Stimulated activated CD8-positive, alpha-beta memory T cell treated with anti-CD3 and anti-CD28 coated beads, Interleukin-15, amount 100 ng/mL, for 24 hours (primary cell): ENCODE data around the gene PGBD1.

Experiments used
- DNase-seq: peaks from one replicate; pipeline ENCODE4 v3.0.0-alpha.2; 2020; ENCODE audit warnings: low read depth

The PGBD1 gene

GRCh38 chr6:28281288-28282064 is at the start of gene PGBD1:
TSS of gene PGBD1 (plus strand) at chr6:28281572. CDS start at chr6:28283814, 2,242 bp downstream.
- peak; percentile 22 for DNase-seq

- no peak for DNase-seq
Measured at GRCh38 chr6:28232785-28233184, 48.6 kb upstream of the PGBD1 start.

- DNase-seq = no peak
Measured at GRCh38 chr6:28235912-28236452, 45.4 kb upstream of the PGBD1 start.

GRCh38 chr6:28239636-28240035 is 41.7 kb upstream of the PGBD1 start:
- DNase-seq = no peak

- no peak for DNase-seq
Measured at GRCh38 chr6:28240471-28240870, 40.9 kb upstream of the PGBD1 start.

GRCh38 chr6:28243946-28244345 is 37.4 kb upstream of the PGBD1 start:
- DNase-seq = no peak

GRCh38 chr6:28245206-28245941 is 36.0 kb upstream of the PGBD1 start:
- no peak for DNase-seq

- DNase-seq = no peak
Measured at GRCh38 chr6:28248916-28249315, 32.5 kb upstream of the PGBD1 start.

GRCh38 chr6:28250747-28251146 is 30.6 kb upstream of the PGBD1 start:
- no peak for DNase-seq

GRCh38 chr6:28251661-28252008 is 29.7 kb upstream of the PGBD1 start:
- no peak for DNase-seq

- peak; percentile 45 for DNase-seq
Measured at GRCh38 chr6:28252009-28252975, 29.1 kb upstream of the PGBD1 start, which contains the start of gene ZKSCAN4. TSS of gene ZKSCAN4 (minus strand) at chr6:28252269. CDS start at chr6:28251980, 289 bp downstream.

- DNase-seq = no peak
Measured at GRCh38 chr6:28254121-28254519, 27.3 kb upstream of the PGBD1 start.

- DNase-seq = no peak
Measured at GRCh38 chr6:28257042-28257441, 24.3 kb upstream of the PGBD1 start.

GRCh38 chr6:28258877-28259777 is 22.2 kb upstream of the PGBD1 start, which contains the start of gene NKAPL:
TSS of gene NKAPL (plus strand) at chr6:28259297. CDS start at chr6:28259372, 75 bp downstream.
- DNase-seq = peak; percentile 31

- DNase-seq = no peak
Measured at GRCh38 chr6:28263922-28264321, 17.4 kb upstream of the PGBD1 start.

GRCh38 chr6:28264834-28265401 is 16.5 kb upstream of the PGBD1 start:
- DNase-seq = no peak

- no peak for DNase-seq
Measured at GRCh38 chr6:28266563-28266961, 14.8 kb upstream of the PGBD1 start.

GRCh38 chr6:28266962-28267694 is 14.2 kb upstream of the PGBD1 start, which contains the start of gene ZSCAN26:
TSS of gene ZSCAN26 (plus strand) at chr6:28267143. CDS start at chr6:28271920, 4,777 bp downstream.
- peak; percentile 45 for DNase-seq

GRCh38 chr6:28267695-28268059 is 13.7 kb upstream of the PGBD1 start:
- DNase-seq = no peak

GRCh38 chr6:28269492-28269891 is 11.9 kb upstream of the PGBD1 start:
- DNase-seq = no peak
